GM19397 (cell line): ENCODE measurements around the gene TBC1D1.

Source experiments
- ATAC-seq: cut with Tn5 transposase; IDR thresholded peaks from one replicate; pipeline ENCODE4 v1.9.1; 2021; ENCODE audit warnings: mild to moderate bottlenecking, moderate library complexity; ENCODE audit not compliant: unreplicated experiment

Gene TBC1D1

GRCh38 chr4:38137080-38137479 is 246.2 kb downstream of the TBC1D1 start:
- no peak for ATAC-seq

GRCh38 chr4:38138363-38138762 is 247.5 kb downstream of the TBC1D1 start:
- no peak for ATAC-seq

GRCh38 chr4:38139187-38139586 is 248.3 kb downstream of the TBC1D1 start:
- ATAC-seq: no peak

- ATAC-seq: no peak
Observed at GRCh38 chr4:38140643-38141203, 249.8 kb downstream of the TBC1D1 start.

GRCh38 chr4:38141808-38142500 is 251.1 kb downstream of the TBC1D1 start:
- ATAC-seq: no peak

- no peak for ATAC-seq
Observed at GRCh38 chr4:38144031-38144430, 253.1 kb downstream of the TBC1D1 start.

GRCh38 chr4:38145033-38145678 is 254.3 kb downstream of the TBC1D1 start:
- ATAC-seq: no peak

GRCh38 chr4:38145741-38146140 is 254.9 kb downstream of the TBC1D1 start:
- ATAC-seq: no peak

- no peak for ATAC-seq
Observed at GRCh38 chr4:38146383-38146782, 255.5 kb downstream of the TBC1D1 start.

- ATAC-seq: no peak
Observed at GRCh38 chr4:38149472-38149996, 258.6 kb downstream of the TBC1D1 start.

GRCh38 chr4:38149997-38150671 is 259.2 kb downstream of the TBC1D1 start:
- no peak for ATAC-seq

- no peak for ATAC-seq
Observed at GRCh38 chr4:38150766-38151165, 259.9 kb downstream of the TBC1D1 start.

GRCh38 chr4:38151873-38152272 is 261.0 kb downstream of the TBC1D1 start:
- no peak for ATAC-seq

GRCh38 chr4:38152305-38152704 is 261.4 kb downstream of the TBC1D1 start:
- ATAC-seq: no peak

GRCh38 chr4:38152721-38153386 is 262.0 kb downstream of the TBC1D1 start:
- ATAC-seq: no peak

- ATAC-seq: no peak
Observed at GRCh38 chr4:38153387-38153760, 262.5 kb downstream of the TBC1D1 start.

- no peak for ATAC-seq
Observed at GRCh38 chr4:38154252-38154651, 263.4 kb downstream of the TBC1D1 start.

GRCh38 chr4:38154681-38155588 is 264.1 kb downstream of the TBC1D1 start:
- no peak for ATAC-seq

- ATAC-seq: no peak
Observed at GRCh38 chr4:38155589-38156294, 264.9 kb downstream of the TBC1D1 start.
